ENCODE measurements around the gene SUSD4. TPM values are rescaled to one million over a fixed set of nuclear protein-coding genes. Genes with fewer than 3 reads are reported as not detected.

SUSD4 gene
- total and polyA plus RNA-seq, 12 donors, result 1.5 to 26.9 (median 7.0) TPM

- WGBS, 4 donors, result 34 to 64% (median 39%) methylated on average over 2 of the region's 2 CpGs
- H3K4me1 ChIP-seq (replicated peaks in 1 of 2), result no peaks in the 10 kb centered on the region
- no peak overlapping the region for H3K27ac ChIP-seq
These were observed 40.2 kb downstream of the SUSD4 start for GRCh38 chr1:223323491-223324484.

GRCh38 chr1:223322868-223323267, 41.1 kb downstream of the SUSD4 start:
- H3K4me3 ChIP-seq, result no peak overlapping the region
- WGBS, 4 donors, result 61 to 80% (median 68%) methylated on average over 3 of the region's 3 CpGs
- no peaks in the 10 kb centered on the region for H3K9me3 ChIP-seq (replicated peaks in 1 of 3)
- no peaks in the 10 kb centered on the region for H3K27me3 ChIP-seq
- no peak for DNase-seq
- TF ChIP-seq CTCF (IDR thresholded peaks at IDR 0.05) (no peak), POLR2A (IDR thresholded peaks at IDR 0.05) (no peak)
- H3K36me3 ChIP-seq (replicated peaks in 1 of 2), result no peaks in the 10 kb centered on the region
- intact Hi-C loops (cut with DNase I), result no loop called here
- no peak overlapping the region for H3K27ac ChIP-seq
- H3K4me1 ChIP-seq (replicated peaks in 1 of 2), result no peaks in the 10 kb centered on the region

More at GRCh38 chr1:223323491-223324484, 40.2 kb downstream of the SUSD4 start:
- no peak for DNase-seq
- H3K36me3 ChIP-seq (replicated peaks in 1 of 2), result no peaks in the 10 kb centered on the region
- TF ChIP-seq POLR2A (IDR thresholded peaks at IDR 0.05) (no peak), CTCF (IDR thresholded peaks at IDR 0.05) (no peak)
- no peak overlapping the region for H3K4me3 ChIP-seq
- no peaks in the 10 kb centered on the region for H3K27me3 ChIP-seq
- no peaks in the 10 kb centered on the region for H3K9me3 ChIP-seq (replicated peaks in 1 of 3)
- intact Hi-C loops (cut with DNase I), result no loop called here

GRCh38 chr1:223320959-223321358, 43.0 kb downstream of the SUSD4 start:
- DNase-seq, result no peak
- H3K4me1 ChIP-seq (replicated peaks in 1 of 2), result no peaks in the 10 kb centered on the region
- no peaks in the 10 kb centered on the region for H3K9me3 ChIP-seq (replicated peaks in 1 of 3)
- 75 to 93% (median 85%) methylated on average over 6 of the region's 6 CpGs for WGBS, 4 donors
- no peak overlapping the region for H3K4me3 ChIP-seq
- TF ChIP-seq POLR2A (IDR thresholded peaks at IDR 0.05) (no peak), CTCF (IDR thresholded peaks at IDR 0.05) (no peak)
- H3K36me3 ChIP-seq (replicated peaks in 1 of 2), result no peaks in the 10 kb centered on the region
- H3K27me3 ChIP-seq, result no peaks in the 10 kb centered on the region
- intact Hi-C loops (cut with DNase I), result no loop called here
- no peak overlapping the region for H3K27ac ChIP-seq

GRCh38 chr1:223319905-223320580, 43.9 kb downstream of the SUSD4 start:
- Histone ChIP-seq H3K27me3 (no peaks in the 10 kb centered on the region), H3K36me3 (replicated peaks in 1 of 2) (no peaks in the 10 kb centered on the region), H3K9me3 (replicated peaks in 1 of 3) (no peaks in the 10 kb centered on the region), H3K27ac (no peak overlapping the region), H3K4me1 (replicated peaks in 1 of 2) (no peaks in the 10 kb centered on the region), H3K4me3 (no peak overlapping the region)
- TF ChIP-seq POLR2A (IDR thresholded peaks at IDR 0.05) (no peak), CTCF (IDR thresholded peaks at IDR 0.05) (no peak)
- intact Hi-C loops (cut with DNase I), result no loop called here
- no peak for DNase-seq
- WGBS, 4 donors, result 79 to 89% (median 81%) methylated on average over 11 of the region's 11 CpGs

Measured in adrenal gland (tissue), 12 donors.